ENCODE results near the gene ZBTB21. TPM values are rescaled to one million over a fixed set of nuclear protein-coding genes. Genes with fewer than 3 reads are reported as not detected.

ZBTB21 gene
- total and polyA plus RNA-seq, 10 donors, result 1.9 to 21.7 (median 14.0) TPM

GRCh38 chr21:42032266-42032665, 22.1 kb upstream of the ZBTB21 start:
- no peak for DNase-seq
- no peak overlapping the region for H3K27ac ChIP-seq
- H3K4me3 ChIP-seq, result no peak overlapping the region
- H3K36me3 ChIP-seq, result no peaks in the 10 kb centered on the region
- no peaks in the 10 kb centered on the region for H3K9me3 ChIP-seq
- no peak for TF ChIP-seq POLR2AphosphoS5 (IDR thresholded peaks at IDR 0.05)
- TF ChIP-seq POLR2A (IDR thresholded peaks at IDR 0.05), result no peak
- TF ChIP-seq CTCF (IDR thresholded peaks at IDR 0.05 in 8 of 11, conservative IDR thresholded peaks at IDR 0.05 in 3 of 11), result no peak
- intact Hi-C loops (cut with DNase I; ENCODE audit: low total_unique reads), result no loop called here
- H3K4me1 ChIP-seq, result no peaks in the 10 kb centered on the region
- 87 to 94% (median 93%) methylated on average over 2 of the region's 2 CpGs for WGBS, 5 donors
- no peaks in the 10 kb centered on the region for H3K27me3 ChIP-seq (replicated peaks in 1 of 7)

DNA sequence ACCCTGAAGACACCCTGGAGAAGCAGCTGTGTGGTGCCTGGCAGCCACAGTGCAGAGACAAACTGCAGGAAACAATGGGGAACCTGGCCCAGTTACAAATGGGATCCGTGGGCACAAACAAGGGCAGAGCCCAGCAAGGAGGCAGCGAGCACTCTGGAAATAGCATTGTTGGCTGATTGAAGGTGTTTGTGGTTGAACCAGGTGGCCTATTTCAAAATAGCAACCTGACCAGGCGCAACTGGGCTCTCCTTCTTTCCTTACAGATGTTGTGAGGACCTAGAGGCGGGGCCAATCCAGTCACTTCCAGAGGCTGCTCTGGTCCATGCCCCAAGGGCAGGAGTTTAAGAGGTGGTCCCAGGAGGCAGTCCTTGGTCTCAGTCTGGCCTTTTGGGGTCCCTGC, 21.7 kb upstream of the ZBTB21 start:
- 51 to 68% (median 59%) methylated on average over 4 of the region's 4 CpGs for WGBS, 5 donors
- no peaks in the 10 kb centered on the region for H3K9me3 ChIP-seq
- no peak overlapping the region for H3K4me3 ChIP-seq
- TF ChIP-seq POLR2A (IDR thresholded peaks at IDR 0.05) (no peak), POLR2AphosphoS5 (IDR thresholded peaks at IDR 0.05) (no peak), CTCF (IDR thresholded peaks at IDR 0.05 in 8 of 11, conservative IDR thresholded peaks at IDR 0.05 in 3 of 11) (no peak)
- no peaks in the 10 kb centered on the region for H3K36me3 ChIP-seq
- peak; percentile 50 for DNase-seq
- intact Hi-C loops (cut with DNase I; ENCODE audit: low total_unique reads), result no loop called here
- no peak overlapping the region for H3K27ac ChIP-seq
- no peaks in the 10 kb centered on the region for H3K4me1 ChIP-seq
- no peaks in the 10 kb centered on the region for H3K27me3 ChIP-seq (replicated peaks in 1 of 7)

DNA sequence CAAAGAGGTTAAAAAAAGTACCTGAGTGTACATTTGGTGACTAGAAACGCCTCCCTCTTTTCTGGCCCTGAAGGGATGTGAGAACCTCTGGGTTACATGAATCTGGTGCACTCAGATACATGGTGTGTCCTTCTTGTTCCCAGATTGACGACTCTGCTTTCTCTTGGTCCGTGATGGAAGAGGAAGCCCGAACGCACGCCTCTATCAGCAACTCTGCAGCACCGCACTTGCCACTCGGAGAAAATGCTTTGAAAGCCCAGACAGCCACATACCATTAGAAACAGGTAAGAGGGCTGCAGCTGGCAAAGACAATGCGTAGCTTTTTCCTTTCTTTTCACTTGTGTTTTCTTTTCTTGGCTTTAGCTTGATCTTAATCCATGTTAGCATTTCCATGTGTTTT, 21.1 kb upstream of the ZBTB21 start:
- H3K27ac ChIP-seq, result no peak overlapping the region
- 80 to 90% (median 86%) methylated on average over 9 of the region's 9 CpGs for WGBS, 5 donors

DNA sequence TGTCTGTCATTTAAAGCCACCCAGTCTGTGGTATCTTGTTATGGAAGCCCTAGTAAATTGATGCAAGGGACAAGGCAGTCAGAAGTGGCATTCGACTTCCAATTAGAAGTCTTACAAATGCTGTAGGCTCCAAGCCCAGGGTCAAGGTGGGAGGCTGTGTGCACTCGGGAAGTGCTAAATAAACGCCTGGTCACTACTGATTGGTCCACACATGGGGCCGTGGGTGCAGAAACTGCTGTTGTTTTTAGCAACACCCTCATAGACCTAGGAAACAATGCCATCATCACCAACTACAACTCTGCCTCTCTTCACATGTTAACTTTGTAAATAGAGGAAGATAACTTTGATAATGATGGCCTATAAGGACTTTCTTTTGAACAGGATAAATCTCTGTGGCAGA, 20.2 kb upstream of the ZBTB21 start:
- Histone ChIP-seq H3K27me3 (replicated peaks in 1 of 7) (no peaks in the 10 kb centered on the region), H3K9me3 (no peaks in the 10 kb centered on the region), H3K27ac (no peak overlapping the region), H3K36me3 (no peaks in the 10 kb centered on the region), H3K4me3 (no peak overlapping the region), H3K4me1 (no peaks in the 10 kb centered on the region)
- TF ChIP-seq CTCF (IDR thresholded peaks at IDR 0.05 in 8 of 11, conservative IDR thresholded peaks at IDR 0.05 in 3 of 11) (no peak), POLR2A (IDR thresholded peaks at IDR 0.05) (no peak), POLR2AphosphoS5 (IDR thresholded peaks at IDR 0.05) (no peak)
- DNase-seq, result no peak
- 80 to 91% (median 86%) methylated on average over 4 of the region's 4 CpGs for WGBS, 5 donors
- intact Hi-C loops (cut with DNase I; ENCODE audit: low total_unique reads), result no loop called here

More for the DNA sequence above, 21.1 kb upstream of the ZBTB21 start:
- Histone ChIP-seq H3K27me3 (replicated peaks in 1 of 7) (no peaks in the 10 kb centered on the region), H3K9me3 (no peaks in the 10 kb centered on the region), H3K4me1 (no peaks in the 10 kb centered on the region), H3K36me3 (no peaks in the 10 kb centered on the region), H3K4me3 (no peak overlapping the region)
- no peak for DNase-seq
- intact Hi-C loops (cut with DNase I; ENCODE audit: low total_unique reads), result no loop called here
- TF ChIP-seq POLR2A (IDR thresholded peaks at IDR 0.05), result no peak
- TF ChIP-seq POLR2AphosphoS5 (IDR thresholded peaks at IDR 0.05), result no peak
- no peak for TF ChIP-seq CTCF (IDR thresholded peaks at IDR 0.05 in 8 of 11, conservative IDR thresholded peaks at IDR 0.05 in 3 of 11)

Data from spleen (tissue), 11 donors.